T-cell (primary cell): ENCODE results near the gene TLE4. TPM values are rescaled to one million over a fixed set of nuclear protein-coding genes. Genes with fewer than 3 reads are reported as not detected.
"Not testable (repeated sequence)": the region's sequence is repeated elsewhere in the genome, so short reads cannot be mapped to it uniquely, and the experiment has no call there.

ENCODE experiments used
- ATAC-seq, 4 experiments: fragments of 200-7000 bp in 3 of 4; fragments of 150-1000 bp in 1 of 4; cut with Tn5 transposase; replicated peaks in 1 of 4; 1 replicate in 3 of 4; 2 replicates in 1 of 4; pipeline ENCODE4 v1.10.0; 2021; ENCODE audit warnings: moderate library complexity in 3 of 4, mild to moderate bottlenecking in 2 of 4, moderate number of reproducible peaks in 1 of 4
- CTCF ChIA-PET, 2 donors: fragments of 300-600 bp; sonication (Branson Sonifier 250); formaldehyde crosslinking; loops; one replicate each; lab custom pipeline; 2022; ENCODE audit warnings: antibody characterized with exemption in 2 of 2; lab: Charles Lee
- POLR2A ChIA-PET, 2 donors: fragments of 300-600 bp; sonication (Branson Sonifier 250); formaldehyde crosslinking; loops; one replicate each; lab custom pipeline; 2022; ENCODE audit warnings: antibody characterized with exemption in 2 of 2; lab: Charles Lee
- DNase-seq, 35 experiments: peaks; one replicate each; pipeline versions ENCODE4 v3.0.0 to v3.0.0-alpha.2; 2013 to 2023
- H3K27ac ChIP-seq: one replicate; pipeline ENCODE4 v1.5.1; 2013; ENCODE audit warnings: low read length
- H3K27me3 ChIP-seq, 2 experiments: replicated peaks in 1 of 2; 1 replicate in 1 of 2; 2 replicates in 1 of 2; pipeline versions ENCODE4 v1.6.1 to v1.7.0; 2013; ENCODE audit warnings: low read length in 1 of 2, mixed read lengths in 1 of 2; ENCODE audit not compliant: control insufficient read depth in 2 of 2, insufficient read depth in 2 of 2; ENCODE audit errors: extremely low read depth in 1 of 2
- H3K36me3 ChIP-seq, 2 donors: 1 replicate in 1 of 2; 2 replicates in 1 of 2; pipeline versions ENCODE4 v1.6.1 to v1.7.0; 2013; ENCODE audit warnings: low read length in 1 of 2; ENCODE audit not compliant: control insufficient read depth in 2 of 2, insufficient read depth in 1 of 2; ENCODE audit errors: extremely low read depth in 1 of 2
- H3K4me1 ChIP-seq, 2 experiments: 1 replicate in 1 of 2; 2 replicates in 1 of 2; pipeline versions ENCODE4 v1.6.1 to v1.7.0; 2013; ENCODE audit warnings: low read length in 2 of 2, mixed read lengths in 1 of 2; ENCODE audit not compliant: insufficient read depth in 2 of 2, control insufficient read depth in 1 of 2; ENCODE audit errors: extremely low read depth in 1 of 2
- H3K4me3 ChIP-seq, 2 donors: 1 replicate in 1 of 2; 2 replicates in 1 of 2; pipeline versions ENCODE4 v1.5.1 to v1.7.0; 2013; ENCODE audit warnings: mild to moderate bottlenecking in 2 of 2, low read length in 1 of 2, moderate library complexity in 1 of 2; ENCODE audit not compliant: control insufficient read depth in 1 of 2; ENCODE audit errors: extremely low read depth in 1 of 2
- H3K9me3 ChIP-seq: 2 replicates; pipeline ENCODE4 v1.7.0; 2013
- H3K27ac Mint-ChIP-seq, 2 donors: one replicate each; pipeline ENCODE4 v1.8.0; 2020 to 2021; ENCODE audit warnings: mild to moderate bottlenecking in 2 of 2, mixed read lengths in 2 of 2
- H3K27me3 Mint-ChIP-seq, 2 donors: one replicate each; pipeline ENCODE4 v1.8.0; 2021 to 2022; ENCODE audit warnings: mixed read lengths in 2 of 2
- H3K36me3 Mint-ChIP-seq: one replicate; pipeline ENCODE4 v1.8.0; 2021; ENCODE audit warnings: mixed read lengths
- H3K4me1 Mint-ChIP-seq, 3 donors: one replicate each; pipeline ENCODE4 v1.8.0; 2020 to 2022; ENCODE audit warnings: mixed read lengths in 3 of 3, mild to moderate bottlenecking in 1 of 3
- H3K4me3 Mint-ChIP-seq, 3 donors: one replicate each; pipeline ENCODE4 v1.8.0; 2020 to 2022; ENCODE audit warnings: mild to moderate bottlenecking in 3 of 3, mixed read lengths in 3 of 3, moderate library complexity in 3 of 3
- H3K9me3 Mint-ChIP-seq, 3 donors: one replicate each; pipeline ENCODE4 v1.8.0; 2020 to 2022; ENCODE audit warnings: mixed read lengths in 3 of 3
- WGBS: methylation state at CpG from one replicate; pipeline ENCODE4 v1.1.5; 2013; ENCODE audit warnings: missing lambda C conversion rate; ENCODE audit not compliant: insufficient coverage; 5-methylcytosine and 5-hydroxymethylcytosine counted together
- total RNA-seq, 35 experiments: library from RNA in 6 of 35; stranded (reverse) in 6 of 35; fragments of 120-200 nt in 1 of 35; gene quantifications; one replicate each; pipeline versions ENCODE4 v1.2.1 to v1.2.4 and lab custom pipeline; 2013 to 2026

TLE4 gene
- total RNA-seq, 5 donors from 2014 or later (not counting 1 experiment from before 2014, with no cell fraction given) = 65.9 to 138 (median 78.7) TPM

- ChIA-PET CTCF (no interaction called here), POLR2A (no interaction called here)
- Mint-ChIP-seq H3K4me1 (peaks cover 36 to 56% (median 37%) of the 10 kb centered on the region in 3 donors), H3K9me3 (peaks cover 0 to 20% (median 3%) of the 10 kb centered on the region in 3 donors), H3K4me3 (no peak overlapping the region), H3K27me3 (no peaks in the 10 kb centered on the region), H3K36me3 (peaks cover 40% of the 10 kb centered on the region), H3K27ac (no peak overlapping the region)
- Histone ChIP-seq H3K4me3 (no peak overlapping the region), H3K27ac (no peak overlapping the region), H3K36me3 (peaks cover 0 to 3% of the 10 kb centered on the region in 2 donors), H3K9me3 (peaks cover 2% of the 10 kb centered on the region), H3K4me1 (peaks cover 7 to 12% of the 10 kb centered on the region in 2 experiments), H3K27me3 (no peaks in the 10 kb centered on the region)
- ATAC-seq (no peak), DNase-seq (no peak)
- WGBS = 100% methylated on average over 1 of the region's 3 CpGs
Observed at GRCh38 chr9:79603222-79603920, 31.6 kb downstream of the TLE4 start.

GRCh38 chr9:79604149-79604548 lies 32.4 kb downstream of the TLE4 start:
- Mint-ChIP-seq H3K27ac (no peak overlapping the region), H3K4me3 (no peak overlapping the region), H3K4me1 (peaks cover 31 to 51% (median 32%) of the 10 kb centered on the region in 3 donors), H3K36me3 (peaks cover 36% of the 10 kb centered on the region), H3K27me3 (no peaks in the 10 kb centered on the region), H3K9me3 (peaks cover 0 to 20% (median 3%) of the 10 kb centered on the region in 3 donors)
- no peak for DNase-seq
- Histone ChIP-seq H3K27me3 (no peaks in the 10 kb centered on the region), H3K4me1 (peaks cover 7 to 11% of the 10 kb centered on the region in 2 experiments), H3K36me3 (peaks cover 0 to 3% of the 10 kb centered on the region in 2 donors), H3K4me3 (no peak overlapping the region), H3K9me3 (peaks cover 2% of the 10 kb centered on the region), H3K27ac (no peak overlapping the region)
- ChIA-PET POLR2A (interaction anchor here in 1 of 2 donors (0.5 to 1.2 kb wide), 2 partner anchors 9 to 1754 kb away, joined by 3 to 4 read pairs; no protein-coding TSS in a partner anchor), CTCF (no interaction called here)
- no peak for ATAC-seq

- WGBS = no CpG with 5 or more reads among the region's 5 CpGs
Observed at GRCh38 chr9:79604921-79605562, 33.3 kb downstream of the TLE4 start.

GRCh38 chr9:79606529-79606928 lies 34.8 kb downstream of the TLE4 start:
- ATAC-seq, H3K4me3 ChIP-seq, H3K27me3 ChIP-seq, H3K4me3 Mint-ChIP-seq, H3K36me3 ChIP-seq, H3K27ac Mint-ChIP-seq, H3K27ac ChIP-seq, DNase-seq, H3K27me3 Mint-ChIP-seq, H3K9me3 ChIP-seq: not testable (repeated sequence)
- WGBS = no CpG with 5 or more reads among the region's 1 CpG
- H3K4me1 ChIP-seq = peaks cover 4 to 11% of the 10 kb centered on the region in 2 experiments
- peaks cover 0 to 19% (median 3%) of the 10 kb centered on the region in 3 donors for H3K9me3 Mint-ChIP-seq
- CTCF ChIA-PET = interaction anchor here (0.6 kb wide), 2 partner anchors 45 to 124 kb away, joined by 3 read pairs; no protein-coding TSS in a partner anchor
- peaks cover 38 to 55% (median 40%) of the 10 kb centered on the region in 3 donors for H3K4me1 Mint-ChIP-seq
- H3K36me3 Mint-ChIP-seq = peaks cover 35% of the 10 kb centered on the region
- POLR2A ChIA-PET = interaction anchor here (0.6 to 1.0 kb wide), 3 partner anchors 12 to 206 kb away, joined by 3 to 12 read pairs (median 4); partner anchors contain the start of gene TLE4 (in 1 of the 2)

More at GRCh38 chr9:79604921-79605562, 33.3 kb downstream of the TLE4 start:
- H3K36me3 Mint-ChIP-seq = peaks cover 37% of the 10 kb centered on the region
- no peak overlapping the region for H3K4me3 ChIP-seq
- H3K27me3 ChIP-seq = no peaks in the 10 kb centered on the region
- peaks cover 7 to 11% of the 10 kb centered on the region in 2 experiments for H3K4me1 ChIP-seq
- H3K9me3 Mint-ChIP-seq = peaks cover 0 to 20% (median 3%) of the 10 kb centered on the region in 3 donors
- no peaks in the 10 kb centered on the region for H3K27me3 Mint-ChIP-seq
- peaks cover 0 to 3% of the 10 kb centered on the region in 2 donors for H3K36me3 ChIP-seq
- no peak overlapping the region for H3K27ac ChIP-seq
- DNase-seq = no peak
- CTCF ChIA-PET = no interaction called here
- no peak overlapping the region for H3K4me3 Mint-ChIP-seq
- peak in 1 of 4 experiments; percentile 18 for ATAC-seq
- POLR2A ChIA-PET = interaction anchor here in 1 of 2 donors (0.5 to 1.2 kb wide), 2 partner anchors 10 to 1755 kb away, joined by 3 to 4 read pairs; no protein-coding TSS in a partner anchor
- H3K9me3 ChIP-seq = peaks cover 2% of the 10 kb centered on the region
- H3K27ac Mint-ChIP-seq = no peak overlapping the region
- H3K4me1 Mint-ChIP-seq = peaks cover 31 to 51% (median 32%) of the 10 kb centered on the region in 3 donors

GRCh38 chr9:79609468-79610018 lies 37.8 kb downstream of the TLE4 start:
- Histone ChIP-seq H3K27ac (no peak overlapping the region), H3K36me3 (no peaks in the 10 kb centered on the region), H3K4me3 (no peak overlapping the region), H3K9me3 (no peaks in the 10 kb centered on the region), H3K27me3 (no peaks in the 10 kb centered on the region), H3K4me1 (peaks cover 0 to 2% of the 10 kb centered on the region in 2 experiments)
- Mint-ChIP-seq H3K9me3 (peaks cover 0 to 6% (median 0%) of the 10 kb centered on the region in 3 donors), H3K4me1 (peaks cover 57 to 66% (median 59%) of the 10 kb centered on the region in 3 donors), H3K36me3 (peaks cover 38% of the 10 kb centered on the region), H3K4me3 (no peak overlapping the region), H3K27me3 (no peaks in the 10 kb centered on the region), H3K27ac (no peak overlapping the region)
- CTCF ChIA-PET = no interaction called here
- POLR2A ChIA-PET = no interaction called here
- no CpG with 5 or more reads among the region's 1 CpG for WGBS
- DNase-seq = no peak
- no peak for ATAC-seq

GRCh38 chr9:79610019-79610631 lies 38.4 kb downstream of the TLE4 start:
- Mint-ChIP-seq H3K36me3 (peaks cover 42% of the 10 kb centered on the region), H3K27ac (no peak overlapping the region), H3K27me3 (no peaks in the 10 kb centered on the region), H3K4me1 (peaks cover 59 to 70% (median 61%) of the 10 kb centered on the region in 3 donors), H3K4me3 (no peak overlapping the region), H3K9me3 (peaks cover 0 to 6% (median 0%) of the 10 kb centered on the region in 3 donors)
- POLR2A ChIA-PET = interaction anchor here in 1 of 2 donors (0.8 kb wide), 1 partner anchor 34 kb away, joined by 3 read pairs; no protein-coding TSS in a partner anchor
- Histone ChIP-seq H3K4me1 (no peaks in the 10 kb centered on the region), H3K27ac (no peak overlapping the region), H3K27me3 (no peaks in the 10 kb centered on the region), H3K9me3 (no peaks in the 10 kb centered on the region), H3K4me3 (no peak overlapping the region), H3K36me3 (no peaks in the 10 kb centered on the region)
- no peak for DNase-seq
- ATAC-seq = no peak
- CTCF ChIA-PET = no interaction called here
- 92% methylated on average over 2 of the region's 5 CpGs for WGBS
